Left lung (tissue), 10 donors: ENCODE data around the gene ZDHHC19. TPM values are rescaled to one million over a fixed set of nuclear protein-coding genes. Genes with fewer than 3 reads are reported as not detected.
A peak's percentile ranks its signal among the peaks of the same experiment; 100 is the strongest.

ENCODE experiments used
- ATAC-seq: fragments of 200-7000 bp; cut with Tn5 transposase; one replicate; pipeline ENCODE4 v1.9.1; 2020; ENCODE audit warnings: moderate library complexity
- DNase-seq, 4 donors: peaks; one replicate each; pipeline ENCODE4 v3.0.0-alpha.2; 2013 to 2020
- H3K27ac ChIP-seq, 2 donors: fragments of 200-600 bp; sonication (generic) in 1 of 2; one replicate each; pipeline versions ENCODE4 v1.5.0 to v1.8.0; 2020 to 2021
- H3K27me3 ChIP-seq, 2 donors: fragments of 200-600 bp; sonication (generic) in 1 of 2; one replicate each; pipeline versions ENCODE4 v1.5.0 to v1.8.0; 2020 to 2021
- H3K36me3 ChIP-seq, 2 donors: fragments of 200-600 bp; sonication (generic) in 1 of 2; one replicate each; pipeline versions ENCODE4 v1.5.0 to v1.8.0; 2020 to 2021
- H3K4me1 ChIP-seq, 2 donors: fragments of 200-600 bp; one replicate each; pipeline ENCODE4 v1.8.0; 2021
- H3K4me3 ChIP-seq, 2 donors: fragments of 200-600 bp; sonication (generic) in 1 of 2; one replicate each; pipeline versions ENCODE4 v1.5.0 to v1.8.0; 2020 to 2021; ENCODE audit warnings: mild to moderate bottlenecking in 1 of 2
- H3K9me3 ChIP-seq, 2 donors: fragments of 200-600 bp; sonication (generic) in 1 of 2; one replicate each; pipeline versions ENCODE4 v1.5.0 to v1.8.0; 2020 to 2021
- CTCF ChIP-seq, 2 donors: fragments of 200-600 bp; sonication (generic) in 1 of 2; IDR thresholded peaks; one replicate each; pipeline versions ENCODE4 v1.5.0 to v1.8.0; 2021; ENCODE audit warnings: antibody characterized with exemption in 2 of 2
- intact Hi-C, 2 donors: fragments of 100-400 bp; cut with DNase I; formaldehyde crosslinking; loops; one replicate each; pipeline versions ENCODE4 v1.11.2 to v1.14.2; 2022
- polyA plus RNA-seq, 6 donors: library from polyadenylated mRNA; unstranded; fragments of 120-200 nt; gene quantifications; one replicate each; pipeline ENCODE4 v1.2.1, GENCODE V29; 2013; ENCODE audit not compliant: insufficient read length in 6 of 6
- total RNA-seq, 2 donors: library from RNA; stranded (reverse); fragmentation: NEBNext Ultra II Directional; extraction: Animal tissue kit (Norgen Biotek cat#: 25700); gene quantifications; one replicate each; pipeline ENCODE4 v1.2.1, GENCODE V29; 2021
- donor health status: DM: no; HTN: yes; CAD: no.
- donor health status: DM: no; HTN: no; CAD: no.

The ZDHHC19 gene
- total and polyA plus RNA-seq, 8 donors, result 0.20 to 8.8 (median 0.48) TPM; not detected in 3

GRCh38 chr3:196198081-196198675, 13.0 kb downstream of the ZDHHC19 start:
- intact Hi-C loops, result no loop called here
- peak in 1 of 4 donors; percentile 46 for DNase-seq
- no peak overlapping the region for H3K4me3 ChIP-seq
- H3K27me3 ChIP-seq, result peaks cover 0 to 3% of the 10 kb centered on the region in 2 donors
- no peak for TF ChIP-seq CTCF (IDR thresholded peaks at IDR 0.05)
- H3K4me1 ChIP-seq, result peaks cover 0 to 40% of the 10 kb centered on the region in 2 donors
- H3K9me3 ChIP-seq, result no peaks in the 10 kb centered on the region
- no peaks in the 10 kb centered on the region for H3K36me3 ChIP-seq
- no peak for ATAC-seq
- no peak overlapping the region for H3K27ac ChIP-seq

- DNase-seq, result peak in 1 of 4 donors; percentile 61
- H3K4me3 ChIP-seq, result no peak overlapping the region
Observed at GRCh38 chr3:196197524-196197923, 13.7 kb downstream of the ZDHHC19 start.

GRCh38 chr3:196195664-196196265, 15.4 kb downstream of the ZDHHC19 start:
- H3K4me3 ChIP-seq, result no peak overlapping the region
- DNase-seq (peak in 1 of 4 donors; percentile 76), ATAC-seq (no peak)
- H3K9me3 ChIP-seq, result no peaks in the 10 kb centered on the region
- intact Hi-C loops, result no loop called here
- H3K27ac ChIP-seq, result no peak overlapping the region
- TF ChIP-seq CTCF (IDR thresholded peaks at IDR 0.05), result no peak
- H3K27me3 ChIP-seq, result no peaks in the 10 kb centered on the region
- peaks cover 0 to 52% of the 10 kb centered on the region in 2 donors for H3K4me1 ChIP-seq
- no peaks in the 10 kb centered on the region for H3K36me3 ChIP-seq

More at GRCh38 chr3:196197524-196197923, 13.7 kb downstream of the ZDHHC19 start:
- Histone ChIP-seq H3K9me3 (no peaks in the 10 kb centered on the region), H3K27ac (no peak overlapping the region), H3K27me3 (no peaks in the 10 kb centered on the region), H3K36me3 (no peaks in the 10 kb centered on the region), H3K4me1 (peaks cover 0 to 40% of the 10 kb centered on the region in 2 donors)
- intact Hi-C loops, result no loop called here
- no peak for ATAC-seq
- no peak for TF ChIP-seq CTCF (IDR thresholded peaks at IDR 0.05)

GRCh38 chr3:196194542-196194915, 16.7 kb downstream of the ZDHHC19 start:
- no peaks in the 10 kb centered on the region for H3K9me3 ChIP-seq
- TF ChIP-seq CTCF (IDR thresholded peaks at IDR 0.05), result no peak
- H3K27ac ChIP-seq, result peak overlapping the region; percentile 39 to 94
- peaks cover 0 to 52% of the 10 kb centered on the region in 2 donors for H3K4me1 ChIP-seq
- ATAC-seq (no peak), DNase-seq (peak in 1 of 4 donors; percentile 64)
- no peak overlapping the region for H3K4me3 ChIP-seq
- no peaks in the 10 kb centered on the region for H3K36me3 ChIP-seq
- H3K27me3 ChIP-seq, result no peaks in the 10 kb centered on the region
- intact Hi-C loops, result loop anchor here in 1 of 2 donors (5.0 kb wide), 1 partner anchor 122 kb away; no protein-coding TSS in a partner anchor

- Histone ChIP-seq H3K4me1 (peaks cover 0 to 52% of the 10 kb centered on the region in 2 donors), H3K4me3 (no peak overlapping the region), H3K27me3 (no peaks in the 10 kb centered on the region), H3K36me3 (no peaks in the 10 kb centered on the region), H3K27ac (peak overlapping the region; percentile 39 to 94), H3K9me3 (no peaks in the 10 kb centered on the region)
- no peak for TF ChIP-seq CTCF (IDR thresholded peaks at IDR 0.05)
- DNase-seq (peak in 3 of 4 donors; percentile 43 to 89 (median 84)), ATAC-seq (peak; percentile 72)
- intact Hi-C loops, result loop anchor here in 1 of 2 donors (5.0 kb wide), 1 partner anchor 122 kb away; no protein-coding TSS in a partner anchor
Observed at GRCh38 chr3:196193736-196194541, 17.3 kb downstream of the ZDHHC19 start.
